Measurements from ENCODE around the gene STOX1. TPM values are rescaled to one million over a fixed set of nuclear protein-coding genes. Genes with fewer than 3 reads are reported as not detected.

Gene STOX1
- total and polyA plus RNA-seq, 10 of the 15 experiments (the other 5 are each of a cell fraction or from before 2014, with no cell fraction given) = 0.18 to 1.2 (median 0.67) TPM; not detected in 1

DNA sequence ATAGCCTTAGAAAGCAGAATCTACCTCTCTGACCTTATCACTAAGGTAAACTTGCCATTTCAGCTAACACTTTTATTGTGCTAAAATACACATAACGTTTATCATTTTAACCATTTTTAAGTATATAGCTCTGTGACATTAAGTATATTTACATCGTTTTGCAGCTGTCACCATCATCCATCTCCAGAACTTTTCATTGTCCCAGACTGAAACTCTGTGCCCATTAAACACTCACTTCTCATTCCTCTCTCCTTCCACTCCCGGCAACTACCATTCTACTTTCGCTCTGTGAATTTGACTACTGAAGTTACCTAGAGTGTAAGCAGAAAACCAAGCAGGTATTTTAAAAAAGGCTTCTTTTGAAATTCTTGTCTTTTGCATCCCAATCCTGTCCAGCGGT is 75.1 kb downstream of the STOX1 start:
- DNase-seq (ENCODE audit: low read depth, low spot score) (no peak), FAIRE-seq (no peak), ATAC-seq (no peak)
- Histone ChIP-seq H3K4me2 (ENCODE audit: control insufficient read depth, insufficient read depth) (peak overlapping the region; percentile 92), H2AFZ (ENCODE audit: control insufficient read depth, low read depth, low read length) (no peak overlapping the region), H3K27ac (ENCODE audit: control insufficient read depth, insufficient read depth) (peak overlapping the region; percentile 15; the same call in 1 of the 2 replicates), H3K79me2 (ENCODE audit: control insufficient read depth, insufficient read depth, low read length) (peaks cover 34% of the 10 kb centered on the region), H3K4me1 (ENCODE audit: control insufficient read depth, insufficient read depth, low read length) (peaks cover 3% of the 10 kb centered on the region; the same call in 1 of the 2 replicates), H3K27me3 (replicated peaks in 1 of 2; ENCODE audit: control insufficient read depth in 2 of 2, insufficient read depth in 2 of 2, low read length in 1 of 2) (no peaks in the 10 kb centered on the region), H4K20me1 (ENCODE audit: control insufficient read depth, insufficient read depth) (no peaks in the 10 kb centered on the region), H3K9me3 (replicated peaks; ENCODE audit: control insufficient read depth, insufficient read depth, low read length) (no peaks in the 10 kb centered on the region), H3K36me3 (ENCODE audit: control insufficient read depth in 2 of 2, insufficient read depth in 2 of 2, low read length in 1 of 2) (peaks cover 0 to 3% of the 10 kb centered on the region in 2 experiments; a peak in 1 of 4 replicates), H3K9ac (ENCODE audit: control insufficient read depth, insufficient read depth, low read length) (peak overlapping the region; percentile 96), H3K4me3 (peak overlapping the region; percentile 69)
- ChIA-PET SMC1A (ENCODE audit: uncharacterized antibody, unreplicated experiment) (interaction anchor here (1.6 kb wide), 1 partner anchor 53 kb away, joined by 3 read pairs; no protein-coding TSS in a partner anchor), POLR2A (interaction anchor here (0.6 to 0.7 kb wide), 4 partner anchors 53 to 378 kb away, joined by 3 to 6 read pairs (median 6); no protein-coding TSS in a partner anchor), RAD21 (ENCODE audit: unreplicated experiment) (interaction anchor here (0.8 kb wide), 1 partner anchor 144 kb away, joined by 3 read pairs; no protein-coding TSS in a partner anchor), CTCF (interaction anchor here (1.7 kb wide), 1 partner anchor 53 kb away, joined by 4 read pairs; the partner anchor contains the start of gene DDX21)
- intact Hi-C loops (cut with micrococcal nuclease; ENCODE audit: unreplicated experiment) = loop anchor here (10.0 kb wide), 2 partner anchors 568 to 688 kb away; partner anchors contain the start of genes HNRNPH3 and PBLD
- TF ChIP-seq, protein P1, sequence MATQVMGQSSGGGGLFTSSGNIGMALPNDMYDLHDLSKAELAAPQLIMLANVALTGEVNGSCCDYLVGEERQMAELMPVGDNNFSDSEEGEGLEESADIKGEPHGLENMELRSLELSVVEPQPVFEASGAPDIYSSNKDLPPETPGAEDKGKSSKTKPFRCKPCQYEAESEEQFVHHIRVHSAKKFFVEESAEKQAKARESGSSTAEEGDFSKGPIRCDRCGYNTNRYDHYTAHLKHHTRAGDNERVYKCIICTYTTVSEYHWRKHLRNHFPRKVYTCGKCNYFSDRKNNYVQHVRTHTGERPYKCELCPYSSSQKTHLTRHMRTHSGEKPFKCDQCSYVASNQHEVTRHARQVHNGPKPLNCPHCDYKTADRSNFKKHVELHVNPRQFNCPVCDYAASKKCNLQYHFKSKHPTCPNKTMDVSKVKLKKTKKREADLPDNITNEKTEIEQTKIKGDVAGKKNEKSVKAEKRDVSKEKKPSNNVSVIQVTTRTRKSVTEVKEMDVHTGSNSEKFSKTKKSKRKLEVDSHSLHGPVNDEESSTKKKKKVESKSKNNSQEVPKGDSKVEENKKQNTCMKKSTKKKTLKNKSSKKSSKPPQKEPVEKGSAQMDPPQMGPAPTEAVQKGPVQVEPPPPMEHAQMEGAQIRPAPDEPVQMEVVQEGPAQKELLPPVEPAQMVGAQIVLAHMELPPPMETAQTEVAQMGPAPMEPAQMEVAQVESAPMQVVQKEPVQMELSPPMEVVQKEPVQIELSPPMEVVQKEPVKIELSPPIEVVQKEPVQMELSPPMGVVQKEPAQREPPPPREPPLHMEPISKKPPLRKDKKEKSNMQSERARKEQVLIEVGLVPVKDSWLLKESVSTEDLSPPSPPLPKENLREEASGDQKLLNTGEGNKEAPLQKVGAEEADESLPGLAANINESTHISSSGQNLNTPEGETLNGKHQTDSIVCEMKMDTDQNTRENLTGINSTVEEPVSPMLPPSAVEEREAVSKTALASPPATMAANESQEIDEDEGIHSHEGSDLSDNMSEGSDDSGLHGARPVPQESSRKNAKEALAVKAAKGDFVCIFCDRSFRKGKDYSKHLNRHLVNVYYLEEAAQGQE (IDR thresholded peaks at IDR 0.05; ENCODE audit: low read depth, low read length) = no peak
- no peak for TF ChIP-seq ZSCAN29 (IDR thresholded peaks at IDR 0.05)
- TF ChIP-seq HDGF (IDR thresholded peaks at IDR 0.05) = no peak
- no peak for TF ChIP-seq PKNOX1 (IDR thresholded peaks at IDR 0.05)
- TF ChIP-seq NRF1 (conservative IDR thresholded peaks at IDR 0.05; ENCODE audit: low read depth, low read length) = no peak
- no peak for TF ChIP-seq PAX5 (IDR thresholded peaks at IDR 0.05; ENCODE audit: borderline replicate concordance, low read depth, low read length)
- TF ChIP-seq MYC (IDR thresholded peaks at IDR 0.05; ENCODE audit: insufficient read depth, insufficient read length, insufficient replicate concordance, low read length, severe bottlenecking) = no peak
- no peak for TF ChIP-seq RCOR1 (conservative IDR thresholded peaks at IDR 0.05; ENCODE audit: low read depth, low read length)
- no peak for TF ChIP-seq RFX5 (IDR thresholded peaks at IDR 0.05; ENCODE audit: low read depth, low read length)
- TF ChIP-seq SREBF1 (IDR thresholded peaks at IDR 0.05; ENCODE audit: low read length) = no peak
- no peak for TF ChIP-seq SIX5 (IDR thresholded peaks at IDR 0.05; ENCODE audit: low read depth, low read length, severe bottlenecking)
- TF ChIP-seq SUPT20H (IDR thresholded peaks at IDR 0.05; ENCODE audit: borderline replicate concordance, control insufficient read depth, low read depth, low read length) = no peak
- TF ChIP-seq, protein P2, sequence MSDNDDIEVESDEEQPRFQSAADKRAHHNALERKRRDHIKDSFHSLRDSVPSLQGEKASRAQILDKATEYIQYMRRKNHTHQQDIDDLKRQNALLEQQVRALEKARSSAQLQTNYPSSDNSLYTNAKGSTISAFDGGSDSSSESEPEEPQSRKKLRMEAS (IDR thresholded peaks at IDR 0.05; ENCODE audit: low read depth, low read length) = no peak
- in situ Hi-C loops (cut with MboI) = no loop called here
- 56% methylated on average over 5 of the region's 5 CpGs for WGBS (ENCODE audit: insufficient coverage, insufficient replicate concordance, low lambda C conversion rate, missing lambda C conversion rate)
- BruUV-seq (replicated peaks) = no TSS peak

Data from GM12878 (cell line).